Posterior vena cava (tissue), 2 donors: ENCODE data around the gene RACGAP1. TPM values are rescaled to one million over a fixed set of nuclear protein-coding genes. Genes with fewer than 3 reads are reported as not detected.
"Not testable (repeated sequence)": the region's sequence is repeated elsewhere in the genome, so short reads cannot be mapped to it uniquely, and the experiment has no call there.

Experiments used
- DNase-seq: peaks from one replicate; pipeline ENCODE4 v3.0.0-alpha.2; 2020; ENCODE audit warnings: low spot score
- intact Hi-C, 2 donors: fragments of 100-400 bp; cut with DNase I; formaldehyde crosslinking; loops; one replicate each; pipeline versions ENCODE4 v1.14.1 to v1.14.2; 2022 to 2023
- total RNA-seq, 2 donors: library from RNA; stranded (reverse); fragmentation: NEBNext Ultra II Directional; extraction: Animal tissue kit (Norgen Biotek cat#: 25700); gene quantifications; one replicate each; pipeline ENCODE4 v1.2.1, GENCODE V29; 2021
- donor health status: DM: yes; HTN: yes; CAD: no.
- donor health status: DM: yes; HTN: yes; CAD: no.

RACGAP1 gene
- total RNA-seq, 2 donors from 2014 or later: 9.9 to 10.5 TPM

GRCh38 chr12:50041062-50041860, 16.0 kb upstream of the RACGAP1 start:
- no peak for DNase-seq
- intact Hi-C loops: no loop called here

- intact Hi-C loops: no loop called here
- DNase-seq: no peak
Observed at GRCh38 chr12:50040657-50041056, 15.4 kb upstream of the RACGAP1 start.

GRCh38 chr12:50039151-50039835, 14.0 kb upstream of the RACGAP1 start:
- DNase-seq: peak; percentile 95
- intact Hi-C loops: no loop called here

GRCh38 chr12:50038336-50038735, 13.0 kb upstream of the RACGAP1 start:
- intact Hi-C loops: no loop called here
- DNase-seq: no peak

- intact Hi-C loops: no loop called here
- no peak for DNase-seq
Observed at GRCh38 chr12:50032854-50033581, 7.7 kb upstream of the RACGAP1 start.

- no peak for DNase-seq
- intact Hi-C loops: no loop called here
Observed at GRCh38 chr12:50032515-50032853, 7.2 kb upstream of the RACGAP1 start.

GRCh38 chr12:50030449-50030848, 5.2 kb upstream of the RACGAP1 start:
- intact Hi-C loops, DNase-seq: not testable (repeated sequence)

- intact Hi-C loops: no loop called here
Observed at GRCh38 chr12:50026691-50027090, 1.4 kb upstream of the RACGAP1 start.

GRCh38 chr12:50024805-50025186, 498 bp downstream of the RACGAP1 start:
- DNase-seq: no peak
- intact Hi-C loops: no loop called here

More at GRCh38 chr12:50026691-50027090, 1.4 kb upstream of the RACGAP1 start:
- no peak for DNase-seq

- intact Hi-C loops: no loop called here
- DNase-seq: no peak
Observed at GRCh38 chr12:50024227-50024626, 1.1 kb downstream of the RACGAP1 start.

- intact Hi-C loops: no loop called here
- DNase-seq: no peak
Observed at GRCh38 chr12:50022903-50023302, 2.4 kb downstream of the RACGAP1 start.

- intact Hi-C loops: no loop called here
- no peak for DNase-seq
Observed at GRCh38 chr12:50021031-50021430, 4.3 kb downstream of the RACGAP1 start.

GRCh38 chr12:50019524-50019923, 5.8 kb downstream of the RACGAP1 start:
- intact Hi-C loops: no loop called here
- no peak for DNase-seq

GRCh38 chr12:50018968-50019367, 6.3 kb downstream of the RACGAP1 start:
- intact Hi-C loops: no loop called here
- no peak for DNase-seq

GRCh38 chr12:50018154-50018553, 7.1 kb downstream of the RACGAP1 start:
- no peak for DNase-seq
- intact Hi-C loops: no loop called here

- intact Hi-C loops: no loop called here
- DNase-seq: no peak
Observed at GRCh38 chr12:50017641-50018040, 7.7 kb downstream of the RACGAP1 start.

- no peak for DNase-seq
Observed at GRCh38 chr12:50016501-50017475, 8.5 kb downstream of the RACGAP1 start.

GRCh38 chr12:50014342-50014741, 11.0 kb downstream of the RACGAP1 start:
- intact Hi-C loops: loop anchor here in 1 of 2 donors (5.0 kb wide), 1 partner anchor 1983 kb away; no protein-coding TSS in a partner anchor
- no peak for DNase-seq

More at GRCh38 chr12:50016501-50017475, 8.5 kb downstream of the RACGAP1 start:
- intact Hi-C loops: no loop called here
